Inferior parietal cortex (tissue), 1 donor: ENCODE measurements around the gene FGF19.

ENCODE experiments used
- DNase-seq: peaks from one replicate; pipeline ENCODE4 v3.0.0-alpha.2; 2016; ENCODE audit errors: extremely low spot score

The FGF19 gene

DNA sequence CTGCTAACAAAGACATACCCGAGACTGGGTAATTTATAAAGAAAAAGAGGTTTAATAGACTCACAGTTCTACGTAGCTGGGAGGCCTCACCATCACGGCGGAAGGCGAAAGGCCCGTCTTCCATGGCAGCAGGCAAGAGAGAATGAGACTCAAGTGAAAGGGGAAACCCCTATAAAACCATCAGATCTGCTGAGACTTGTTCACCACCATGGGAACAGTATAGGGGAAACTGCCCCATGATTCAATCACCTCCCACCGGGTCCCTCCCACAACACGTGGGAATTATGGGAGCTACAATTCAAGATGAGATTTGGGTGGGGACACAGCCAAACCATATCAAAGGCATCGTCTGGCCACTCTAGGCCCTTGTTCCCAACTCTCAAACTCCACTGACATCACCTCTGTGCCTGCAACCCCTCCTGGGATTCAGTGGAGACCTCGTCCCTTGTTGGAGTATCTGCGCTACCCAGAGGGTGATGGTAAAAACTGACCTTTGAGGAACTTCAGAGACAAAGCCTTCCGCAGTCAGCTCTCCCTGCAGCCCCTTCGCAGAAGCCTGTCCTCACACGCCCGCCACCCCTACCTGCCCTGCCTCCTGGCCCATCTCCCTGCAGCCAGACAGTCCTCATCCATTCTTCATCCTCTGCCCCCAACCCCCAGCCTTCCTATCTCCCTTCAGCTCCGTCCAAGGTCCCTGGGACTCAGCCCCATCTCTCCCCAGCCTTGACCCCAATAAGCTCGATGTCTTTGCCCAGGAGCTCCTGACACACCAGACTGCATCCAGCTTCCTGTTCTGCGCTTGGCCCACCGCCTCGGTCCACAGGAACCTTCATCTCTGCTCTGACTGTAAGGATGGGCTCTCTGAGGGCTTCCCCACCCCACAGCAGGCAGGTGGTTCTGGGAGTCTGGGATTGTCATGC is 47.0 kb downstream of the FGF19 start:
- DNase-seq = no peak

DNA sequence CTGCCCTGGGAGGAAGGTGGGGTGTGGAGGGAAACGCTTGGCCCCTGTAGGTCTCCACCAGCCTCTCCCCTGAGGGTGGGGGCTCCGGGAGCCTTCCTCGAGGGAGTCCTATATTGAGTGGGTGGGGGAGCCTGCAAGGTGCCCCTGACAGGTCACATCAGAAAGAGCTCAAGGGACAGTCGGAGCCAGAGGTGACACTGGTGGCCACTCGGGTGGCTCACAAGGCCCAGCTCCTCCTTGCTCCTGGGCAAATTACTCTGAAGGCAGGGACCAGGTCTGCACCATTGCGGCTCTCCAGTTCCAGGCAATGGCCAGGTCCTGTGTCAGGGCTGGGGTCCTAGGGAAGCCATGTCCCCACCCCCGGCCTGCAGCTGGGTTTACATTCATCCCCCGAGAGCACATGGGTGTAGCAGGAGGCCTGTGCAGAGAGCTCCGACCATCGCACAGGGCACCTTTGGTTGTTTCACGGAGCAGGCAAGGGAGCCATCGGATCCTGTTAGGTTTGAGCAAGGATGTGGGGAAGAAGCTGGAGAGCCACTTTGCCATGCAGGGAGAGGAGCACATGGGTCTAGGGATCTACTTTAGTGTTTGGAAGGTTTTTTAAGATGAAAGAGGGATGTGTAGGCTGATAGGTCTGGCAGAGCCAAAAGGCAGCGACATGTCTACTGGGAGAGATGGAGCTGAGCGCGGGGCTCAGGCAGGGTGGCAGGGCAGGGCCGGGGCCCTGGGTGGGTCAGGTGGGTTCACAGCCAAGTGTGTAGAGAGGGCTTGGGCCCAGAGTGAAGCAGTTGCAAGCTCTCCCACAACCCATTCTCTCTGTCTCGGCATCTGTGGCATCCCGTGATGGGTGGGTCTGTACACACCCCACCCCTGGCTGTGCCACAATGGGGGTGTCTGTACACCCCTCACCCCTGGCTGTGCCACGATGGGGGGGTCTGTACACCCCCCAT is 48.1 kb downstream of the FGF19 start:
- no peak for DNase-seq

DNA sequence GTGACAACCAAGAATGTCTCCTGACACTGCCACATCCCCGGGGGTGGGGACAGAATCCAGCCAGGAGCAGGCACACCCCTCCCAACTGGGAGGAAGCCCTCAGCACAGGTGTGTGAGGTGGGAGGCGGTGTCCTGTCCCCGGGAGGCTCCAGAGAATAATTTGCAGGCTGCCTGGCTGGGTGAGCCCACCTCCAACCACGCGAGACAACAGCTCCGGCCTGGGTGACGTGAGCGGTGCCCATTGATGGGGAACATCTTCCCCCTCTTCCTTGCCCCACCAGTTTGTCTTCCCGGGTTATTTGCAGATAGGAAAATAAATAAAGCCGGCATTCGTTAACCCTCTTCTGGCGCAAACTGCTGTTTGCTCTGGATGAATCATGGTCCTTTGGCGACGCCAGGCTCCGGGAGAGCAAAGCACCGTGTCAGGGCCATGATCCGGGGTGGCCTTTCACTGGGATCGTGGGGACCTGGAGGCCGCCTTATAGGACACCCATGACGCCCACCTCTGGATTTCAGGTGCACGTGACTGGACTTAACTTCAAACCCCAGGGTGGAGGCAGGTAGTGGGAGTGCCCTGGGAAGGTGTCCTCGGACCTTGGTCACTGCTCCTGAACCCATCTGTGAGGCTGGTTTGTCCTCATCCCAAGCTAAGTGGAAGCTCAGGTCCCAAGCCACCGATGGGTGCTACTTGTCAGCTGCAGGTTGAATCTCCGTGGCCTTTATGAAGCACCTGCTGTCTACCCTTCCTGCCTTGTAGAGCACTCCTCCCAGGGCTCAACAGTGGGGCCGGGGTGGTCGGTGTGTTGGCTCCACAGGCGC is 49.0 kb downstream of the FGF19 start:
- no peak for DNase-seq

DNA sequence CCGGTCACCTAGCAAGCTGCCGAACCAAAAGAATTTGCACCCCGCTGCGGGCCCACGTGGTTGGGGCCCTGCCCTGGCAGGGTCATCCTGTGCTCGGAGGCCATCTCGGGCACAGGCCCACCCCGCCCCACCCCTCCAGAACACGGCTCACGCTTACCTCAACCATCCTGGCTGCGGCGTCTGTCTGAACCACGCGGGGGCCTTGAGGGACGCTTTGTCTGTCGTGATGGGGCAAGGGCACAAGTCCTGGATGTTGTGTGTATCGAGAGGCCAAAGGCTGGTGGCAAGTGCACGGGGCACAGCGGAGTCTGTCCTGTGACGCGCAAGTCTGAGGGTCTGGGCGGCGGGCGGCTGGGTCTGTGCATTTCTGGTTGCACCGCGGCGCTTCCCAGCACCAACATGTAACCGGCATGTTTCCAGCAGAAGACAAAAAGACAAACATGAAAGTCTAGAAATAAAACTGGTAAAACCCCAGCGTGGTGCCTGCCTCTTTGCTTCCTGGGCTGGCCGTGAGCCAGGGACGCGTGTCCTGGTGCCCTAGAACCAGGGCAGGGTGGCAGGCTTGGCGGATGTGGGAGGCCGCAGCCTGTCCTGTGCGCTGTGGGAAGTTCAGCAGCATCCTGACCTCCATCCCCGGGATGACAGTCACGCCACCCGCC is 49.7 kb downstream of the FGF19 start:
- no peak for DNase-seq

DNA sequence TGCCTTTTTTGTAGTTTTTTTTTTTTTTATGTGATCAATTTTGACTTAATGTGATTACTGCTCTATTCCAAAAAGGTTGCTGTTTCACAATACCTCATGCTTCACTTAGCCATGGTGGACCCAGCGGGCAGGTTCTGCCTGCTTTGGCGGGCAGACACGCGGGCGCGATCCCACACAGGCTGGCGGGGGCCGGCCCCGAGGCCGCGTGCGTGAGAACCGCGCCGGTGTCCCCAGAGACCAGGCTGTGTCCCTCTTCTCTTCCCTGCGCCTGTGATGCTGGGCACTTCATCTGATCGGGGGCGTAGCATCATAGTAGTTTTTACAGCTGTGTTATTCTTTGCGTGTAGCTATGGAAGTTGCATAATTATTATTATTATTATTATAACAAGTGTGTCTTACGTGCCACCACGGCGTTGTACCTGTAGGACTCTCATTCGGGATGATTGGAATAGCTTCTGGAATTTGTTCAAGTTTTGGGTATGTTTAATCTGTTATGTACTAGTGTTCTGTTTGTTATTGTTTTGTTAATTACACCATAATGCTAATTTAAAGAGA is 50.3 kb downstream of the FGF19 start:
- no peak for DNase-seq

DNA sequence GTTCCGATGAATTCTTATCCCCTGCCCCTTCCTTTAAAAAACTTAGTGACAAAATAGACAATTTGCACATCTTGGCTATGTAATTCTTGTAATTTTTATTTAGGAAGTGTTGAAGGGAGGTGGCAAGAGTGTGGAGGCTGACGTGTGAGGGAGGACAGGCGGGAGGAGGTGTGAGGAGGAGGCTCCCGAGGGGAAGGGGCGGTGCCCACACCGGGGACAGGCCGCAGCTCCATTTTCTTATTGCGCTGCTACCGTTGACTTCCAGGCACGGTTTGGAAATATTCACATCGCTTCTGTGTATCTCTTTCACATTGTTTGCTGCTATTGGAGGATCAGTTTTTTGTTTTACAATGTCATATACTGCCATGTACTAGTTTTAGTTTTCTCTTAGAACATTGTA is 50.8 kb downstream of the FGF19 start:
- no peak for DNase-seq

DNA sequence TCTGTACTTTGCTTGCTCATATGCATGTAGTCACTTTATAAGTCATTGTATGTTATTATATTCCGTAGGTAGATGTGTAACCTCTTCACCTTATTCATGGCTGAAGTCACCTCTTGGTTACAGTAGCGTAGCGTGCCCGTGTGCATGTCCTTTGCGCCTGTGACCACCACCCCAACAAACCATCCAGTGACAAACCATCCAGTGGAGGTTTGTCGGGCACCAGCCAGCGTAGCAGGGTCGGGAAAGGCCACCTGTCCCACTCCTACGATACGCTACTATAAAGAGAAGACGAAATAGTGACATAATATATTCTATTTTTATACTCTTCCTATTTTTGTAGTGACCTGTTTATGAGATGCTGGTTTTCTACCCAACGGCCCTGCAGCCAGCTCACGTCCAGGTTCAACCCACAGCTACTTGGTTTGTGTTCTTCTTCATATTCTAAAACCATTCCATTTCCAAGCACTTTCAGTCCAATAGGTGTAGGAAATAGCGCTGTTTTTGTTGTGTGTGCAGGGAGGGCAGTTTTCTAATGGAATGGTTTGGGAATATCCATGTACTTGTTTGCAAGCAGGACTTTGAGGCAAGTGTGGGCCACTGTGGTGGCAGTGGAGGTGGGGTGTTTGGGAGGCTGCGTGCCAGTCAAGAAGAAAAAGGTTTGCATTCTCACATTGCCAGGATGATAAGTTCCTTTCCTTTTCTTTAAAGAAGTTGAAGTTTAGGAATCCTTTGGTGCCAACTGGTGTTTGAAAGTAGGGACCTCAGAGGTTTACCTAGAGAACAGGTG is 51.8 kb downstream of the FGF19 start:
- DNase-seq = no peak

DNA sequence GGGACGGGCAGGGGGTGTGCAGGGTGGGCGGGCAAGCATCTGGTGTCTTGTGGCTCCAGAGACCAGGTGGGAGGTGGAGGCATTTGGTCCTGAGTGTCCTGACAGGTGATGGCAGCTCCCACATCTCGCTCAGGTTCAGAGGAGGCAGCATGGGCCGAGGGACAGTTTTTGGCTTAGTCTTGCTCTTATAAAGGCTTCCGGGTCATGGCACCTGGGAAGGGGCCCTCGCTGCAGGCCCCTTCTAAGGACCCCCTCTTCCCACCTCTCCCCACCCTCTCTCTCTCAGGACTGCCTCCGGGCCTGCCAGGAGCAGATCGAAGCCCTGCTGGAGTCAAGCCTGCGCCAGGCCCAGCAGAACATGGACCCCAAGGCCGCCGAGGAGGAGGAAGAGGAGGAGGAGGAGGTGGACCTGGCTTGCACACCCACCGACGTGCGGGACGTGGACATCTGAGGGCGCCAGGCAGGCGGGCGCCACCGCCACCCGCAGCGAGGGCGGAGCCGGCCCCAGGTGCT is 52.9 kb downstream of the FGF19 start:
- DNase-seq = no peak

DNA sequence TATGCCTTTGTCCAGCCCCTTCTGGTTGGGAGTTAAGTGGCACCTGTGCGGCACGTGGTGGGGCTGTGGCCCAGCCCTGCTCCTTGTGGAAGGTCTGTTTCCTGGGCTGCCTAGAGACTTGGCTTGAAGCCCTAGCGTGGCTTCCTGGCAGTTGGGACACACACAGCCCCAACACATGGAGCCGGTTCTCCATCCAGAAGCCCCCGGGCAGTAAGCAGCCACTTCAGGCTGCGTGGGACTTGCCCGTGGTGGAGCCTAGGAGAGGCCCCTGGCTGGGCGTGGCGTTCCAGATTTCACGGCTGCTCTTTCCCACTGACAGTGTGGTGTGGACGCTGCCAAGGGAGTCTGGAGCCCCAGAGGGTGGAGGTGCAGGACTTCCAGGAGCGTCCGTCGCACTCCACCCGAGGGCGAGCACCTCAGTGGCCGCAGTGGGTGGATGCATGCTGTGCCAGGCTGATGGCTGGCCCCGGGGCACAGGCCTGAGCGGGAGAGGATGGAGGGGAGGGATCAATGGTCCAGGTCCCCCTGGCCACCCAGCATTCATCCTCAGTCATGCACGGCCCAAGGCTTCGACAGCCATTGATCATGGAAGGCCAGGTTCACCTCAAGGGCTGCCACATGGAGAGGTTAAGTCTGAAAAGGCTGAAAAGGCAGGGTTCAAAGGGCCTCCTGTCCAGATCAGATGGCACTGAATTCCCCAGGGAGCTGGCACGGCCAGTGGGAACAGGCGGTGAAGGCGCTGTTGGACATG is 53.6 kb downstream of the FGF19 start:
- DNase-seq = no peak

DNA sequence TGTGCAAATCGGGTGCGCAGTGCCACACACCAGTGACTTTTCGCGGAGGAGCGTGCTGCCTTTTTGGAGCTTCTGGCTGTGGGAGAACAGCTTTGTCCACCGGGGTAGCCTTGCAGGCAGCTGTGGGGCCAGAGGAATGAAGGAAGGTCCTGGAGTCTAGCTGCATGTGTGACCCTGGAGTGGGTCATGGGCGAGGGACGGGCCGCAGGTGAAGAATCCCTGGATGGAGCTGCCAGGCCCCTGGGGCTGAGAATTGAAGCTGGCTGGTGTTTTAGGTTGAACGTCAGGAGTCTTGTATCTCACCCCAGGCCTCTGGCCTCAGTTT is 54.3 kb downstream of the FGF19 start:
- DNase-seq = no peak

DNA sequence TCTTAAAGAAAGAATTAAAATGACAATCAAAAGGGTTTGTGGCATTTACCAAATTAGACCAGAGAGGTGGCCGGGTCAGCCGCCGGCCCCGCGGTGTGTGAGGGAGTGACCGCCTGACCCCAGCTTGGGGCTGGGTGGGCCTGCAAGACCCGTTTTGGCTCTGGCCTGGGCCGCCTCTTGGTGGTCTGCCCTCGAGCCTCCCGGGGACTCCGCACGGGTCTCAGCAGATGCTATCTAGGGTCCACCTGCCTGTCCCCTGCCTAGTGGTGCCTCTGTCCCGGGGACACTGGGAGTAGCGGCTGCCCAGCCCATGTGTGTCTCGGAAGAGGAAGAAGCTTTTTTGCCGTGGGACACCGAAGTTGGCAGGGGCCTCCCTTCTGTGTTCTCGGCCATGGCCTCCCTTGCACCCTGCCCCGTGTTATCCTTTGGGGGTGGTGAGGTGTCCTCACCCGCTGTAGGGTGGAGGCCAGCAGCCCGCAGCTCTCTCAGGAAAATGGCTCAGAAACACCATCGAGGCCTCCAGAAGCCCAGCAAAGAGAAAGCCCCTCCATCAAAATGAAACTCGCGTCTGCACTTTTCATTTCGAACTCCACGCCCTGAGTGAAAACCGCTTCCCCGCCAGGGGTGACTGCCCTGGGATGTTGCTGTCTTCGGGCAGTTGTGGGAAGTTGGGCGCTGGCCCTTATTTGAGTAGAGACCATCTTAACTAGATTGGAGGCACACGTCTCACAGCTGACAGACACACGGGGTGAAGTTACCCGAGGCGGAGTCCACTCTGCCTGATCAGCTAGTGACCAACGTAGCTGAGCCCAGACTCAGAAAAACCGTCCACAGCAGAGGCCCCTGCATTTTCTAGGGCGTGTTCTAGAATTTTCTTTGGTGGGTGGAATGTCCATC is 54.9 kb downstream of the FGF19 start:
- DNase-seq = no peak
